AG04449 (cell line): ENCODE measurements around the gene EPHA6.

Experiments used
- CTCF ChIA-PET: fragments of 350-600 bp; formaldehyde crosslinking; extraction: SDS; loops from one replicate; lab custom pipeline; 2021; ENCODE audit warnings: antibody characterized with exemption; lab: Yijun Ruan, JAX
- POLR2A ChIA-PET: fragments of 400-600, 350-600 bp; formaldehyde crosslinking; extraction: SDS; loops from one replicate; lab custom pipeline; 2020; ENCODE audit warnings: antibody characterized with exemption, inconsistent platforms; lab: Yijun Ruan, JAX
- DNase-seq: peaks from one replicate; pipeline ENCODE4 v3.0.0-alpha.2; 2010; ENCODE audit warnings: low read depth, low spot score
- H3K4me3 ChIP-seq: 2 replicates; pipeline ENCODE4 v1.5.1; 2011; ENCODE audit warnings: low read depth, mild to moderate bottlenecking, control low read depth, low read length
- TF ChIP-seq, protein P1 (sequence below): IDR thresholded peaks from one replicate; pipeline ENCODE4 v1.5.1; 2011; ENCODE audit warnings: mild to moderate bottlenecking, moderate library complexity, low read length, control low read depth, inconsistent platforms; ENCODE audit not compliant: insufficient read depth; ENCODE audit errors: missing control alignments

The EPHA6 gene

GRCh38 chr3:97070302-97070701 is 255.9 kb downstream of the EPHA6 start:
- TF ChIP-seq, protein P1, sequence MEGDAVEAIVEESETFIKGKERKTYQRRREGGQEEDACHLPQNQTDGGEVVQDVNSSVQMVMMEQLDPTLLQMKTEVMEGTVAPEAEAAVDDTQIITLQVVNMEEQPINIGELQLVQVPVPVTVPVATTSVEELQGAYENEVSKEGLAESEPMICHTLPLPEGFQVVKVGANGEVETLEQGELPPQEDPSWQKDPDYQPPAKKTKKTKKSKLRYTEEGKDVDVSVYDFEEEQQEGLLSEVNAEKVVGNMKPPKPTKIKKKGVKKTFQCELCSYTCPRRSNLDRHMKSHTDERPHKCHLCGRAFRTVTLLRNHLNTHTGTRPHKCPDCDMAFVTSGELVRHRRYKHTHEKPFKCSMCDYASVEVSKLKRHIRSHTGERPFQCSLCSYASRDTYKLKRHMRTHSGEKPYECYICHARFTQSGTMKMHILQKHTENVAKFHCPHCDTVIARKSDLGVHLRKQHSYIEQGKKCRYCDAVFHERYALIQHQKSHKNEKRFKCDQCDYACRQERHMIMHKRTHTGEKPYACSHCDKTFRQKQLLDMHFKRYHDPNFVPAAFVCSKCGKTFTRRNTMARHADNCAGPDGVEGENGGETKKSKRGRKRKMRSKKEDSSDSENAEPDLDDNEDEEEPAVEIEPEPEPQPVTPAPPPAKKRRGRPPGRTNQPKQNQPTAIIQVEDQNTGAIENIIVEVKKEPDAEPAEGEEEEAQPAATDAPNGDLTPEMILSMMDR, result no peak
- no peak for DNase-seq
- CTCF ChIA-PET, result no interaction called here
- POLR2A ChIA-PET, result no interaction called here
- no peak overlapping the region for H3K4me3 ChIP-seq

DNA sequence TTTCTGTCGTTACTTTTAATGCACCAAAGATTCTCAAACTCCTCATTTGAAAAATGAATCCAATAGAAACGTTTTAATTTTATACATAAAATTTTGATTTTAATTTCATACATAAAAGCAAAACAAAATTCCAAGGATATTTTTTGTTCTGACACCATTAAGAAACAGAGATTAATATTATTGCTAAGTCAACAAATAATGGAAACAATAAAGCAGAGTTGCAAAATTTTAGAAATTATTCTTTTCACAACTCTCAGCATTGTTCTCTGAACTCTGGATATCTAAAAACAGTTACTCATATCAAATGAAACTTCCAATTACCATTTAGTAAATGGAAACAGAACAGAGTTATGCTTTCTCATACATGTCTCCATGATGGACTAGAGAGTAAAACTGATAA is 260.2 kb downstream of the EPHA6 start:
- ChIA-PET CTCF (no interaction called here), POLR2A (no interaction called here)
- TF ChIP-seq, protein P1, result no peak
- DNase-seq, result no peak
- H3K4me3 ChIP-seq, result no peak overlapping the region

DNA sequence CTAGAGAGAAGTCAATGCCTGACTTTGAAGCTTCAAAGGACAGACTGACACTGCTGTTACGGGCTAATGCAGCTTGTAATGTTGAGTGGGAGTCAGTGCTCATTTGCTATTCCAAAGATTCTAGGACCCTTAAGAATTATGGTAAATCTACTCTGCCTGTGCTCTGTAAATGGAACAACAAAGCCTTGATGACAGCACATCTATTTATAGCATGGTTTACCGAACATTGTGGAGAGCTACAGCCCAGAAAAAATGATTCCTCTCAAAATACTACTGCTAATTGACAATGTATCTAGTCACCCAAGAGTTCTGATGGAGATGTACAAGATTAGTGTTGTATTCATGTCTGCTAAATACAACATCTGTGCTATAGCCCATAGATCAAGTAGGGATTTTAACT is 262.3 kb downstream of the EPHA6 start:
- ChIA-PET POLR2A (no interaction called here), CTCF (no interaction called here)
- TF ChIP-seq, protein P1, result no peak
- no peak for DNase-seq
- H3K4me3 ChIP-seq, result no peak overlapping the region

DNA sequence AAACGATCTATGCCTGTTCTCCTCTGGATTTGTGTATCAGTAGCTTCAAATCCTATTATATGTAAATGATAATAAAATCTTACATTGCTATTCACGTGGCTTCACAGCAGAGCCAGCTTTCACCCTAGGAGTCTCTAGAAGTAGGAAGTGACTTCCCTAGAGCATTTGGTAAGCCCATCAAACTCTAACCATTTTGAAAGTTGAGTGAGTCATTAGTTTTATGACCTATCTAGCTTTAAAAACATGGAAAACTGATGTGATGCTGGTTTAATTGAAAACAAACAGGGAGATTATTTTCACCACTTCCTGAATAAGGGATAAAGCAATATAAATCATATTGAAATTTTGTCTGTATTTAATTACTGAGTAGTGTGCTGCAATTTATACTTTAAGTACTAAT is 275.2 kb downstream of the EPHA6 start:
- DNase-seq, result no peak
- no peak overlapping the region for H3K4me3 ChIP-seq
- ChIA-PET CTCF (no interaction called here), POLR2A (no interaction called here)
- TF ChIP-seq, protein P1, result no peak

DNA sequence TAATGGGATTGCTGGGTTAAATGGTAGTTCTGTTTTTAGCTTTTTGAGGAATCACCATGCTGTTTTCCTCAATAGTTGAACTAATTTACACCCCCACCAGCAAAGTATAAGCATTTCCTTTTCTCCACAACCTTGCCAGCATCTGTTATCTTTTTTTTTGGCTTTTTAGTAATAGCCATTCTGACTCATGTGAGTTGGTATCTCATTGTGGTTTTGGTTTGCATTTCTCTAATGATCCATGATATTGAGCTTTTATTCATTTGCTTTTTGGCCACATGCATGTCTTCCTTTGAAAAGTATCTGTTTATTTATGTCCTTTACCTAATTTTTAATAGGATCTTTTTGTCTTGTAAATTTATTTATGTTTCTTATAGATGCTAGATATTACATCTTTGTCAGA is 288.2 kb downstream of the EPHA6 start:
- ChIA-PET CTCF (no interaction called here), POLR2A (no interaction called here)
- no peak overlapping the region for H3K4me3 ChIP-seq
- TF ChIP-seq, protein P1, result no peak
- DNase-seq, result no peak

- POLR2A ChIA-PET, result no interaction called here
Observed at GRCh38 chr3:97105989-97106651, 291.7 kb downstream of the EPHA6 start.

More at GRCh38 chr3:97105989-97106651, 291.7 kb downstream of the EPHA6 start:
- CTCF ChIA-PET, result no interaction called here
- TF ChIP-seq, protein P1, result no peak
- no peak overlapping the region for H3K4me3 ChIP-seq
- DNase-seq, result no peak
